ENCODE data around the gene JPH2.

Gene JPH2

GRCh38 chr20:44104798-44105517 is 82.0 kb downstream of the JPH2 start:
- DNase-seq (ENCODE audit: low read depth in 2 of 3, low spot score in 2 of 3), result no peak

- no peak for DNase-seq (ENCODE audit: low read depth in 2 of 3, low spot score in 2 of 3)
Measured at GRCh38 chr20:44102582-44102981, 84.4 kb downstream of the JPH2 start.

- no peak for DNase-seq (ENCODE audit: low read depth in 2 of 3, low spot score in 2 of 3)
Measured at GRCh38 chr20:44099832-44100231, 87.2 kb downstream of the JPH2 start.

GRCh38 chr20:44098657-44099056 is 88.3 kb downstream of the JPH2 start:
- DNase-seq (ENCODE audit: low read depth in 2 of 3, low spot score in 2 of 3), result no peak

- no peak for DNase-seq (ENCODE audit: low read depth in 2 of 3, low spot score in 2 of 3)
Measured at GRCh38 chr20:44098256-44098630, 88.7 kb downstream of the JPH2 start.

- no peak for DNase-seq (ENCODE audit: low read depth in 2 of 3, low spot score in 2 of 3)
Measured at GRCh38 chr20:44097521-44098255, 89.3 kb downstream of the JPH2 start.

GRCh38 chr20:44095831-44096230 is 91.2 kb downstream of the JPH2 start:
- no peak for DNase-seq (ENCODE audit: low read depth in 2 of 3, low spot score in 2 of 3)

GRCh38 chr20:44093249-44093582 is 93.8 kb downstream of the JPH2 start:
- DNase-seq (ENCODE audit: low read depth in 2 of 3, low spot score in 2 of 3), result no peak

GRCh38 chr20:44092551-44093248 is 94.3 kb downstream of the JPH2 start:
- DNase-seq (ENCODE audit: low read depth in 2 of 3, low spot score in 2 of 3), result no peak

GRCh38 chr20:44091026-44091425 is 96.0 kb downstream of the JPH2 start:
- no peak for DNase-seq (ENCODE audit: low read depth in 2 of 3, low spot score in 2 of 3)

- DNase-seq (ENCODE audit: low read depth in 2 of 3, low spot score in 2 of 3), result no peak
Measured at GRCh38 chr20:44089987-44090674, 96.9 kb downstream of the JPH2 start.

- no peak for DNase-seq (ENCODE audit: low read depth in 2 of 3, low spot score in 2 of 3)
Measured at GRCh38 chr20:44087857-44088120, 99.2 kb downstream of the JPH2 start.

GRCh38 chr20:44087051-44087856 is 99.7 kb downstream of the JPH2 start:
- DNase-seq (ENCODE audit: low read depth in 2 of 3, low spot score in 2 of 3), result no peak

- DNase-seq (ENCODE audit: low read depth in 2 of 3, low spot score in 2 of 3), result no peak
Measured at GRCh38 chr20:44085616-44086434, 101.2 kb downstream of the JPH2 start.

GRCh38 chr20:44084891-44085290 is 102.1 kb downstream of the JPH2 start:
- no peak for DNase-seq (ENCODE audit: low read depth in 2 of 3, low spot score in 2 of 3)

- DNase-seq (ENCODE audit: low read depth in 2 of 3, low spot score in 2 of 3), result no peak
Measured at GRCh38 chr20:44084439-44084838, 102.5 kb downstream of the JPH2 start.

GRCh38 chr20:44083220-44083933 is 103.6 kb downstream of the JPH2 start:
- DNase-seq (ENCODE audit: low read depth in 2 of 3, low spot score in 2 of 3), result no peak

GRCh38 chr20:44081888-44082287 is 105.1 kb downstream of the JPH2 start:
- no peak for DNase-seq (ENCODE audit: low read depth in 2 of 3, low spot score in 2 of 3)

- no peak for DNase-seq (ENCODE audit: low read depth in 2 of 3, low spot score in 2 of 3)
Measured at GRCh38 chr20:44081476-44081875, 105.5 kb downstream of the JPH2 start.

Measured in activated CD8-positive, alpha-beta memory T cell treated with anti-CD3 and anti-CD28 coated beads for 48 hours (primary cell).